PC-9 (cell line): Measurements from ENCODE around the gene GRHL1.

ENCODE experiments used
- CTCF ChIP-seq: fragments of 200-600 bp; sonication (generic); conservative IDR thresholded peaks from 2 replicates; pipeline ENCODE4 v1.6.1; 2017; ENCODE audit warnings: mixed run types, antibody characterized with exemption, mild to moderate bottlenecking, moderate library complexity
- EZH2 ChIP-seq: fragments of 200-600 bp; sonication (generic); IDR thresholded peaks from 2 replicates; pipeline ENCODE4 v1.8.0; 2017; ENCODE audit warnings: antibody characterized with exemption, low read depth

GRCh38 chr2:10032746-10033105 is 81.2 kb downstream of the GRHL1 start:
- no peak for TF ChIP-seq CTCF
- TF ChIP-seq EZH2: no peak
